Astrocyte (in vitro differentiated cells and primary cell): Measurements from ENCODE around the gene DCBLD1.

ENCODE experiments used
- EZH2 ChIP-seq: IDR thresholded peaks from 2 replicates; pipeline ENCODE4 v1.6.1; 2012; ENCODE audit warnings: mild to moderate bottlenecking, low read length, inconsistent platforms; ENCODE audit not compliant: insufficient read depth
- TF ChIP-seq, protein P1 (sequence below): IDR thresholded peaks from 2 replicates; pipeline ENCODE4 v1.5.1; 2011; ENCODE audit warnings: low read depth, mild to moderate bottlenecking, inconsistent platforms, low read length, moderate library complexity; ENCODE audit not compliant: insufficient read depth

DNA sequence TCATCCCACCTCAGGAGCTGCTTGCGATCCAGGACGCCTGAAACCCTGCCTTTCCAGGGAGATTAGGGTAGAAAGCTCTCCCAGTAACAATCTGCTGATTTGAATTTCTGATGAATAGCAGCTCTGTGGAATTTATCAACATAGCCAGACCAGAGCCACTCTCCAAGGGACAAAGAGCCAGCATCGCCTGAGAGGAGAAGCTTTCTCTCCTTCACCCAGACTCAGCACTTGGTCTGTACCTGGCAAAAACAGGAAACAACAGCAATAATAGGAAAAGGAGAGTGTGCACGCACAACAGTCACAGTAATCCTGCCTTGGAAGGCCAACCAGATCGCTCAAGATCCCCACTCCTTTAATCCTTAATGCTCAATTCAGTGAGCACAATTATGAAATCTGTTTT, 34.5 kb upstream of the DCBLD1 start:
- TF ChIP-seq EZH2: no peak
- TF ChIP-seq, protein P1, sequence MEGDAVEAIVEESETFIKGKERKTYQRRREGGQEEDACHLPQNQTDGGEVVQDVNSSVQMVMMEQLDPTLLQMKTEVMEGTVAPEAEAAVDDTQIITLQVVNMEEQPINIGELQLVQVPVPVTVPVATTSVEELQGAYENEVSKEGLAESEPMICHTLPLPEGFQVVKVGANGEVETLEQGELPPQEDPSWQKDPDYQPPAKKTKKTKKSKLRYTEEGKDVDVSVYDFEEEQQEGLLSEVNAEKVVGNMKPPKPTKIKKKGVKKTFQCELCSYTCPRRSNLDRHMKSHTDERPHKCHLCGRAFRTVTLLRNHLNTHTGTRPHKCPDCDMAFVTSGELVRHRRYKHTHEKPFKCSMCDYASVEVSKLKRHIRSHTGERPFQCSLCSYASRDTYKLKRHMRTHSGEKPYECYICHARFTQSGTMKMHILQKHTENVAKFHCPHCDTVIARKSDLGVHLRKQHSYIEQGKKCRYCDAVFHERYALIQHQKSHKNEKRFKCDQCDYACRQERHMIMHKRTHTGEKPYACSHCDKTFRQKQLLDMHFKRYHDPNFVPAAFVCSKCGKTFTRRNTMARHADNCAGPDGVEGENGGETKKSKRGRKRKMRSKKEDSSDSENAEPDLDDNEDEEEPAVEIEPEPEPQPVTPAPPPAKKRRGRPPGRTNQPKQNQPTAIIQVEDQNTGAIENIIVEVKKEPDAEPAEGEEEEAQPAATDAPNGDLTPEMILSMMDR: no peak
